AG09309 (cell line): ENCODE data around the gene MYBPC2.

Experiments used
- DNase-seq: peaks from one replicate; pipeline ENCODE4 v3.0.0-alpha.2; 2010; ENCODE audit warnings: low read depth
- H3K4me3 ChIP-seq: 2 replicates; pipeline ENCODE4 v1.5.1; 2011; ENCODE audit warnings: mild to moderate bottlenecking, low read depth, low read length, moderate library complexity; ENCODE audit not compliant: control insufficient read depth
- CTCF ChIP-seq: IDR thresholded peaks from 2 replicates; pipeline ENCODE4 v1.5.1; 2011; ENCODE audit warnings: mild to moderate bottlenecking, low read depth, low read length, inconsistent platforms; ENCODE audit not compliant: insufficient read depth, control insufficient read depth; ENCODE audit errors: missing control alignments

The MYBPC2 gene

GRCh38 chr19:50430888-50431342 lies 1.8 kb upstream of the MYBPC2 start:
- DNase-seq, result no peak
- H3K4me3 ChIP-seq, result peak overlapping the region; percentile 53; the same call in 1 of the 2 replicates
- no peak for TF ChIP-seq CTCF

- H3K4me3 ChIP-seq, result peak overlapping the region; percentile 53
- DNase-seq, result no peak
- TF ChIP-seq CTCF, result no peak
These were observed 1.1 kb upstream of the MYBPC2 start for GRCh38 chr19:50431343-50432220.

- TF ChIP-seq CTCF, result no peak
- no peak overlapping the region for H3K4me3 ChIP-seq
- no peak for DNase-seq
These were observed 799 bp downstream of the MYBPC2 start for GRCh38 chr19:50433201-50434180.

GRCh38 chr19:50434525-50434924 lies 1.8 kb downstream of the MYBPC2 start:
- TF ChIP-seq CTCF, result no peak
- no peak for DNase-seq
- H3K4me3 ChIP-seq, result no peak overlapping the region

GRCh38 chr19:50435221-50435620 lies 2.5 kb downstream of the MYBPC2 start:
- TF ChIP-seq CTCF, result no peak
- H3K4me3 ChIP-seq, result no peak overlapping the region
- no peak for DNase-seq

- H3K4me3 ChIP-seq, result no peak overlapping the region
- no peak for DNase-seq
- TF ChIP-seq CTCF, result no peak
These were observed 2.9 kb downstream of the MYBPC2 start for GRCh38 chr19:50435627-50436026.
